IgD-negative memory B cell (primary cell): ENCODE measurements around the gene CCDC141. TPM values are rescaled to one million over a fixed set of nuclear protein-coding genes. Genes with fewer than 3 reads are reported as not detected.
"Not testable (repeated sequence)": the region's sequence is repeated elsewhere in the genome, so short reads cannot be mapped to it uniquely, and the experiment has no call there.

Experiments used
- H3K27ac Mint-ChIP-seq, 3 donors: one replicate each; pipeline ENCODE4 v1.8.0; 2020 to 2022; ENCODE audit warnings: mild to moderate bottlenecking in 3 of 3, mixed read lengths in 3 of 3, moderate library complexity in 1 of 3
- H3K27me3 Mint-ChIP-seq: one replicate; pipeline ENCODE4 v1.8.0; 2021; ENCODE audit warnings: mixed read lengths
- H3K36me3 Mint-ChIP-seq: one replicate; pipeline ENCODE4 v1.8.0; 2020; ENCODE audit warnings: mild to moderate bottlenecking, mixed read lengths
- H3K4me1 Mint-ChIP-seq, 3 donors: one replicate each; pipeline ENCODE4 v1.8.0; 2020 to 2022; ENCODE audit warnings: mixed read lengths in 3 of 3, mild to moderate bottlenecking in 1 of 3
- H3K4me3 Mint-ChIP-seq, 4 donors: one replicate each; pipeline ENCODE4 v1.8.0; 2020 to 2022; ENCODE audit warnings: mild to moderate bottlenecking in 4 of 4, mixed read lengths in 4 of 4, moderate library complexity in 3 of 4
- H3K9me3 Mint-ChIP-seq, 3 donors: one replicate each; pipeline ENCODE4 v1.8.0; 2020 to 2021; ENCODE audit warnings: mixed read lengths in 3 of 3, mild to moderate bottlenecking in 1 of 3
- polyA plus RNA-seq: library from polyadenylated mRNA; unstranded; fragments of 300-500 nt; fragmentation: Illumina TruSeq; gene quantifications from one replicate; pipeline ENCODE4 v1.2.3, GENCODE V29; 2021

CCDC141 gene, protein sequence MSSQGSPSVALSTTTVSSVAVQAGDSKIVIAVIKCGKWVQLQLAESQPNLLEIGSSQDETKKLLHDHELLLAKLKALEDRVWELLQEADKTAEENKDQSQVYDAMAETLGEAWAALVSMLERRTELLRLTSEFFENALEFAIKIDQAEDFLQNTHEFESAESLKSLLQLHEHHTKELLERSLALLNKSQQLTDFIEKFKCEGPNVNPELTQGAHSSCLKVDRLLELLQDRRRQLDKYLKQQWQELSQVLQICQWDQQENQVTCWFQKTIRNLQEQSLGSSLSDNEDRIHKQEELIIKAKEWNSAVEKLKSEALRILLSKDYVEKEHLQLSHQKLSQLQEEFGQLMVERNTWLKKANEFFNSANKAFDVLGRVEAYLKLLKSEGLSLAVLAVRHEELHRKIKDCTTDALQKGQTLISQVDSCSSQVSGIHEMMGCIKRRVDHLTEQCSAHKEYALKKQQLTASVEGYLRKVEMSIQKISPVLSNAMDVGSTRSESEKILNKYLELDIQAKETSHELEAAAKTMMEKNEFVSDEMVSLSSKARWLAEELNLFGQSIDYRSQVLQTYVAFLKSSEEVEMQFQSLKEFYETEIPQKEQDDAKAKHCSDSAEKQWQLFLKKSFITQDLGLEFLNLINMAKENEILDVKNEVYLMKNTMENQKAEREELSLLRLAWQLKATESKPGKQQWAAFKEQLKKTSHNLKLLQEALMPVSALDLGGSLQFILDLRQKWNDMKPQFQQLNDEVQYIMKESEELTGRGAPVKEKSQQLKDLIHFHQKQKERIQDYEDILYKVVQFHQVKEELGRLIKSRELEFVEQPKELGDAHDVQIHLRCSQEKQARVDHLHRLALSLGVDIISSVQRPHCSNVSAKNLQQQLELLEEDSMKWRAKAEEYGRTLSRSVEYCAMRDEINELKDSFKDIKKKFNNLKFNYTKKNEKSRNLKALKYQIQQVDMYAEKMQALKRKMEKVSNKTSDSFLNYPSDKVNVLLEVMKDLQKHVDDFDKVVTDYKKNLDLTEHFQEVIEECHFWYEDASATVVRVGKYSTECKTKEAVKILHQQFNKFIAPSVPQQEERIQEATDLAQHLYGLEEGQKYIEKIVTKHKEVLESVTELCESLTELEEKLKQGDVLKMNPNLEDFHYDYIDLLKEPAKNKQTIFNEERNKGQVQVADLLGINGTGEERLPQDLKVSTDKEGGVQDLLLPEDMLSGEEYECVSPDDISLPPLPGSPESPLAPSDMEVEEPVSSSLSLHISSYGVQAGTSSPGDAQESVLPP (N-terminal part only)
- 15.4 TPM for polyA plus RNA-seq

DNA sequence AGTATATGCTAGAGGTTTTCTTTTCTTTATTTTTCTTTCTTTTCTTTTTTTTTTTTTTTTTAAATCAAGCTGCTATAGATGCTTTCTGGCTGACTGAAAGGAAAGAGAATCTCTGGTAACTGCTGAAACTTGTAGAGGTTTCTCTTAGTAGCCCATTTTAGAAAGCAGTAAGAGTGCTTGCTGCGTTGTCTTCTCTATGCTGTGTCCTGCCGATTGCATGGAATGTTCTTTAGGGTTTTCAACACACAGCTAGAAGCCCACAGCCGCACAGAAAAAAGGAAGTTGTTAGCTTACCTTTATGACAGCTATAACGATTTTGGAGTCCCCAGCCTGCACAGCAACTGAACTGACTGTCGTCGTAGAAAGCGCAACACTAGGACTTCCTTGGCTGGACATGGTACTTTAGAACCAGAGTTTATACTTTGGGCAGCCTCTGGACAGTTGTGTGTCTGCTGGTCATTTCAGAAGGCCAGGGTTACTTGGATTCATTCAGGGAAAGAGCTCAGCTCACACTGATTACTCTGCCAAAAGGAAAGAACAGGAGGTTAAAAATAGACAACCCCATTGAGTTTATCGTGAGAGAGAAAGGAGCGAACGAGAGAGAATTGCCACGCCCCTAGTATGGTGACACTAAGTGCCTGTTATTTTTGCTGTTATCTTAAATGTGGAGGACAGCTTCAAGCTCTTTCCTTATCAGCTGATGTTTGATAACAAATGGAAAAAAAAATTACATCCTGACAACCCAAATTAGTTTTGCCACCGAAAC, at the start of gene CCDC141:
TSS of gene CCDC141 (minus strand) at position 592 of the 766 bp plus-strand sequence. CDS start at position 396, 196 bp downstream.
- Mint-ChIP-seq H3K36me3 (peaks cover 4% of the 10 kb centered on the region), H3K27ac (peak within 1 kb of the TSS; percentile 84 to 89 (median 86)), H3K4me3 (peak within 1 kb of the TSS; percentile 89 to 97 (median 96)), H3K27me3 (no peaks in the 10 kb centered on the region), H3K9me3 (no peaks in the 10 kb centered on the region), H3K4me1 (peaks cover 34 to 42% (median 38%) of the 10 kb centered on the region in 3 donors)

DNA sequence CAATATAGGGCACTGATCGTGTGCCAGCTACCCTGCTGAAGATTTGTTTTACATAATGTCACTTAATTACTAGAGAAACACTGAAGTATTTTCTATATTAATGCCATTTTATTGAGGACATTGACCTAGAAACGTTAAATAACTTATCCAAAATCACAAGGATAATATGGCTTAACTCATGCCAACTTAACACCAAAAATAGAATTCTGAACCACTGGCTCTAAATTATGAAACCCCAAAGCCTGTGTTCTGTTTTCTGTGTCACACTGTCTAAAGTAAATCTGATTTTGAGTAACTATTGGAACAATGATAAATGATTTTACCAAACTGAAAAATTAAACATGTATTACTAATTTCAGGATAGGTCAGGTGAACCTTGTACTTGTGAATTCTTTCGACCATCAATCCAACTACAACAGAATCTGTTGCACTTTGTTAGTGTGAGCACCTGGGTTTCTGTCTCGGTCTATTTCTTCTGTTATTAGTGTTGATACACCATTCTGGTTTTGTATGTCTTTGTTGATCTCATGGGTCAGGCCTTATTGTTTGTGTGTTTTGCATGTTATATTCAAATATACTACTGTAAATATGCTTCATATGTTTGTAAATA, 48.2 kb upstream of the CCDC141 start:
- peaks cover 31 to 50% (median 46%) of the 10 kb centered on the region in 3 donors for H3K4me1 Mint-ChIP-seq
- peak overlapping the region in 1 of 3 donors; percentile 75 for H3K27ac Mint-ChIP-seq
- no peak overlapping the region for H3K4me3 Mint-ChIP-seq
- H3K9me3 Mint-ChIP-seq = peaks cover 0 to 5% (median 3%) of the 10 kb centered on the region in 3 donors
- H3K36me3 Mint-ChIP-seq = no peaks in the 10 kb centered on the region
- no peaks in the 10 kb centered on the region for H3K27me3 Mint-ChIP-seq

DNA sequence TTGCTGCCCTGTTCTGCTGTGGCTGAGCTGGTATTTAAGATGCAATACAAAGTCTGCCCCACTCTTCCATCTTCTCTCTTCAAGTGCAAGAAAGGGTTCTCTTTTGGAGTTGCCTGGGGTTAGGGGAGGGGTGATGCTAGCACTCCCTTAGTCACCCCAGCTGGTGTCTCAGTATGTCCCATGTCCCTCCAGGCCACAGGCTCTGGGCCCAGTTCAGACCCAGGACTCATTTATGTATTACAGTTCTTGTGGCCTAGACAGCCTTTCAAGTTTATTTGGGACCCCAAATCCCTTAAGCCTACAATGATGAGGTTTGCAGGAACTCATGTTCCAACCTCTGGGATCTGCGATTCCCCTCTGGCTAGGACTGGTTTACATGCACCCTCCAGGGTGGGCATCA, 47.2 kb upstream of the CCDC141 start:
- Mint-ChIP-seq H3K4me1 (peaks cover 33 to 57% (median 46%) of the 10 kb centered on the region in 3 donors), H3K27ac (peak overlapping the region in 1 of 3 donors; percentile 45), H3K4me3 (peak overlapping the region in 2 of 4 donors; percentile 54 to 74), H3K36me3 (no peaks in the 10 kb centered on the region), H3K9me3 (peaks cover 0 to 5% (median 3%) of the 10 kb centered on the region in 3 donors), H3K27me3 (no peaks in the 10 kb centered on the region)

DNA sequence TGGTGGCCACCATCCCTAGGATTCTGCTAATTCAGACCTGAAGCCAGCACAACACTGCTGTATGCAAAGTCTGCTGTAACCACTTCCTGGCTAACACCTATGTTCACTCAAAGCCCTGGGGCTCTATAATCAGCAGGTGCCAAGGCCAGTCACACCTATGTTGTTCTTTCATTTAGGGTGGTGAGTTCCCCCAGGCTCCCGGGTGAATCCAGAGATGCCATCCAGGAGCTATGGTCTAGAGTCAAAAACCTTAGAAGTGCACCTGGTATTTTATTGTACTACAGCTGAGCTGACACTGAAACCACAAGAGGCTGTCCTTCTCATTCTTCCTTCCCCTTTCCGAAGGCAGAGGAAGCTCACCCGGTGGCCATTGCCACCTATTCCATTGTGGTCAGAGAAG, 46.2 kb upstream of the CCDC141 start:
- no peaks in the 10 kb centered on the region for H3K36me3 Mint-ChIP-seq
- H3K4me1 Mint-ChIP-seq = peaks cover 33 to 57% (median 46%) of the 10 kb centered on the region in 3 donors
- H3K27me3 Mint-ChIP-seq = no peaks in the 10 kb centered on the region
- H3K9me3 Mint-ChIP-seq = peaks cover 0 to 5% (median 3%) of the 10 kb centered on the region in 3 donors
- peak overlapping the region in 2 of 3 donors; percentile 61 to 92 for H3K27ac Mint-ChIP-seq
- peak overlapping the region; percentile 13 to 83 (median 72) for H3K4me3 Mint-ChIP-seq

DNA sequence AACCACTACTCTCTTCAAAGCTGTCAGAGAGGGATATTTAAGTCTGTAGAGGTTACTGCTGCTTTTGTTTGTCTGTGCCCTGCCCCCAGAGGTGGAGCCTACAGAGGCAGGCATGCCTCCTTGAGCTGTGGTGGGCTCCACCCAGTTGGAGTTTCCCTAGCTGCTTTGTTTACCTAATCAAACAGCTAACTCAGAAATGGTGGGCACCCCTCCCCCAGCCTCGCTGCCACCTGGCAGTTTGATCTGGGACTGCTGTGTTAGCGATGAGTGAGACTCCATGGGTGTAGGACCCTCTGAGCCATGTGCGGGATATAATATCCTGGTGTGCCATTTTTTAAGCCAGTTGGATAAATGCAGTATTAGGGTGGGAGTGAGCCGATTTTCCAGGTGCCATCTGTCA, 43.0 kb upstream of the CCDC141 start:
- peak overlapping the region in 1 of 3 donors; percentile 28 for H3K27ac Mint-ChIP-seq
- H3K9me3 Mint-ChIP-seq, H3K27me3 Mint-ChIP-seq, H3K36me3 Mint-ChIP-seq: not testable (repeated sequence)
- peak overlapping the region in 2 of 4 donors; percentile 39 to 77 for H3K4me3 Mint-ChIP-seq
- H3K4me1 Mint-ChIP-seq = peaks cover 29 to 48% (median 45%) of the 10 kb centered on the region in 3 donors

DNA sequence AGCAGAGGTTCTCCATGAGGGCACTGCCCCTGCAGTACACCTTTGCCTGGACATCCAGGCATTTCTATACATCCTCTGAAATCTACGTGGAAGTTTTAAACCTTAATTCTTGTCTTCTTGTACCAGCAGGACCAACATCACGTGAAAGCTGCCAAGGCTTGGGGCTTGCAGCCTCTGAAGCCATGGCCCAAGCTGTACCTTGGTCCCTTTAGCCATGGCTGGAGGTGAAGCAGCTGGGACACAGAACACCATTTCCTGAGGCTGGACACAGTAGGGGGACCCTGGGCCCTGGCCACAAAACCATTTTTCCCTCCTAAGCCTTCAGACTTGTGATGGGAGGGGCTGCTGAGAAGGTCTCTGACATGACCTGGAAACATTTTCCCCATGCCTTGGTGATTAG, 32.8 kb upstream of the CCDC141 start:
- H3K27me3 Mint-ChIP-seq = no peaks in the 10 kb centered on the region
- H3K9me3 Mint-ChIP-seq = peaks cover 3 to 7% (median 4%) of the 10 kb centered on the region in 3 donors
- no peak overlapping the region for H3K27ac Mint-ChIP-seq
- H3K4me1 Mint-ChIP-seq = peaks cover 4 to 8% (median 5%) of the 10 kb centered on the region in 3 donors
- peaks cover 2% of the 10 kb centered on the region for H3K36me3 Mint-ChIP-seq
- no peak overlapping the region for H3K4me3 Mint-ChIP-seq

DNA sequence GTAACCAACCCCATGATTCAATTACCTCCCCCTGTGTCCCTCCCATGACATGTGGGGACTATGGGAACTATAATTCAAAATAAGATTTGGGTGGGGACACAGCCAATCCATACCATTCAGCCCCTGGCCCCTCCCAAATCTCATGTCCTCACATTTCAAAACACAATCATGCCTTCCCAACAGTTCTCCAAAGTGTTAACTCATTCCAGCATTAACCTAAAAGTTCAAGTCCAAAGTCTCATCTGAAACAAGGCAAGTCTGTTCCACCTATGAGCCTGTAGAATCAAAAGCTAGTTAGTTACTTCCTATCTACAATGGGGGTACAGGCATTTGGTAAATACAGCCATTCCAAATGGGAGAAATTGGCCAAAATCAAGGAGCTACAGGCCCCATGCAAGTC, 32.0 kb upstream of the CCDC141 start:
- Mint-ChIP-seq H3K27ac (no peak overlapping the region), H3K9me3 (peaks cover 5 to 12% (median 8%) of the 10 kb centered on the region in 3 donors), H3K4me1 (peaks cover 4 to 8% (median 5%) of the 10 kb centered on the region in 3 donors), H3K36me3 (peaks cover 2% of the 10 kb centered on the region), H3K4me3 (no peak overlapping the region), H3K27me3 (no peaks in the 10 kb centered on the region)

DNA sequence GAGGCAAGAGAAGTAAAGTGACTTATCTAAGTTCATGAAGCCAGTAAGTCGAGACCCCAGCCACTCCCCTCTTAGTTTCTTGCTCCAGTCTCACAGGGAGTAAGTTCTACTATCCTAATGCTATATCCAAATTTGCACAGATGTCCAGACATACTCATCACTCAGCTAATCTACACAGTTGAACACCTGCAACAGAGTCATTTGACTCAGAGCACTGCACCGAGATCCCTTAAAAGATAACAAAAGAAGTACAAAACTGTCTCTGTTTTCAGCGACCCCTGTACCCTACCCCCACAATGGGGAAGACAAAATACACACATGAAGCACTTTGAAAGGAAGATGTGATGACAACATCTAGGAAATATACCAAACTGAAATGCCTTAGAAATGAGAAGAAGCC, 22.6 kb upstream of the CCDC141 start:
- Mint-ChIP-seq H3K36me3 (no peaks in the 10 kb centered on the region), H3K9me3 (peaks cover 5 to 16% (median 6%) of the 10 kb centered on the region in 3 donors), H3K27me3 (no peaks in the 10 kb centered on the region), H3K4me3 (no peak overlapping the region), H3K4me1 (peaks cover 0 to 2% (median 0%) of the 10 kb centered on the region in 3 donors), H3K27ac (no peak overlapping the region)

DNA sequence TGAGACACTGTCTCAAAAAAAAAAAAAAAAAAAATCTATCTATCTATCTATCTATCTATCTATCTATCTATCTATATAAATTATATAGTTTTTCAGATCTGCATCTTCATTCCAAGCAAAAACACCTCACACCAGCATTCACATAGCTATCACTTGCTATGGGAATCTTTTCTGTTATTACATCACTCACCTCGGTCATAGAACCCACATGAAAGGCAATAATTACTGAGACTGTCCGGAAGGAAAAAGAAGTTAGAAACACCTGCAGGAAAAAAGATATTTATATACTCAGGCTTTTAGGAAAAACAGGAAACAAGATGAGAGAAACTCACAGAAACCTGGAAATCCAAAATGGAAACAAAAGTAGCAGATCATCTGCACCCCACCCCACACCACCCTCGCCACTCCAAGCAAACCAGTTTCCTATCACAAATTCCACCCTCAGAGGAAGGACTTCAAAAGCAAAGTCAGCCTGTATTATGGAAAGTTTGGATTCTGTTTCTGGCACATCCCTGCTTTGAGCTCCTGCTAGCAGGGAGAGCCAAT, 21.9 kb upstream of the CCDC141 start:
- Mint-ChIP-seq H3K36me3 (no peaks in the 10 kb centered on the region), H3K4me1 (peaks cover 0 to 2% (median 0%) of the 10 kb centered on the region in 3 donors), H3K27ac (no peak overlapping the region), H3K4me3 (no peak overlapping the region), H3K9me3 (peaks cover 2 to 10% (median 4%) of the 10 kb centered on the region in 3 donors), H3K27me3 (no peaks in the 10 kb centered on the region)

DNA sequence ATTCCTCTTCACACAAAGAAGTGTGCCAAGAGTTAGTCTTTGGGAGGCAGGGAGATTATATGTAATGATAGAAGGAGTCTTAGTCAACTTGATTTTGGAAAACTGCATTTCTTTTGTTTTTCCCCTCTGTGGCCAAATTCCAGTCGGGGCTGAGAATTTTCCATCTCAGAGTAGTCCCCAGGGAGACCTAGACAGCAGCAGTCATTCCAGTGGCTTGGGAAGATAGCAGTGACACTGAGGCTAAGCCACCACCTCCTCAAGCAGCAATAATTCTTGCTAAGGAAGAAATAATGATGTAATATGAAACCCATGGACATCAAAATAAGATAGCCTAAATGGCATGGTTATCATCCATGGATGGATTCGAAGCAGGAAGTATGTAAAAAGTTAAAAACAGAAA, 21.0 kb upstream of the CCDC141 start:
- Mint-ChIP-seq H3K27me3 (no peaks in the 10 kb centered on the region), H3K36me3 (no peaks in the 10 kb centered on the region), H3K4me1 (peaks cover 0 to 2% (median 0%) of the 10 kb centered on the region in 3 donors), H3K9me3 (peaks cover 0 to 10% (median 4%) of the 10 kb centered on the region in 3 donors), H3K27ac (no peak overlapping the region), H3K4me3 (no peak overlapping the region)

DNA sequence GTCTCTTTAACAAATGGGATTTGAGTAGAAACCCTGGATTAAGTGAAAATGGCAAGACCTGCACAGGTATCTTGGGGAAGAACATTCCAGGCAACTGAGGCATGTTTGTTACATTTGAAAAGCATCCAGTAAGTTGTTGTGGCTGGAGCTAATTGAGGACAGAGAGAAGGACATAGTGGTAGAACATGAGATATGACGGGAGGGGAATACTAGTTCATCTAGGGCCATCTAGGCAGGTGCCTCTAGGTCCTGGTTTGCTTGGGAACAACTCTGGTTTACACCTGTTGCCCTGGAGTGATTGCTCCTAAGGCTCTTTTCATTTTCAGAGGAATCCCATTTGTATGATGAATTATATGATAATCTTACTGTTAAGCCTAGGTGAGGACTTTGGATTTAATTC, 19.7 kb upstream of the CCDC141 start:
- peak overlapping the region in 1 of 3 donors; percentile 80 for H3K27ac Mint-ChIP-seq
- H3K4me3 Mint-ChIP-seq = no peak overlapping the region
- peaks cover 2 to 10% (median 4%) of the 10 kb centered on the region in 3 donors for H3K9me3 Mint-ChIP-seq
- no peaks in the 10 kb centered on the region for H3K27me3 Mint-ChIP-seq
- no peaks in the 10 kb centered on the region for H3K36me3 Mint-ChIP-seq
- peaks cover 0 to 2% (median 0%) of the 10 kb centered on the region in 3 donors for H3K4me1 Mint-ChIP-seq

DNA sequence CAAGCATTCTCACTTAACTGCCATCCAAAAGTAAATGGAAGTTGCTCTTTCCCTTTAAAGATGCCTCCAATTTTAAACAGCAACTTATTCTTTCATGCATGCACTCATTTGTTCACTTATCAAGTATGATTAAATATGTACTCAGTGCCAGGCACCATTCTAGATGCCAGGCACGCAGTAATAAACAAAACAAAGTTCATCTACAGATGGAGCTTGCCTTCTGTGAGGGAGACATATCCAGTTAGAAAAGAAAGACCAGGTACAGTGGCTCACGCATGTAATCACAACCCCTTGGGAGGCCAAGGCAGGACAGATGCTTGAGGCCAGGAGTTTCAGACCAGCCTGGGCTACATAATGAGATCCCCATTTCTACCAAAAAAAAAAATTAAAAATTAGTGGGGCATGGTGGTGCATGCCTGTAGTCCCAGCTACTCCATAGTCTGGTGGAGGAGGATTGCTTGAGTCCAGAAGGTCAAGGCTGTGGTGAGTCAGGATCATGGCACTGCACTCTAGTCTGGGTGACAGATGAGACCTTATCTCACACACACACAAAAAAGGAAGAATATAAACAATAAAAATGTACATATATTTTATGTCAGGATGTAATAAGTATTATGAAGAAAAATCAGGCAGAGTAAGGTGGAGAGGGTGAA, 19.2 kb upstream of the CCDC141 start:
- Mint-ChIP-seq H3K36me3 (no peaks in the 10 kb centered on the region), H3K27ac (no peak overlapping the region), H3K27me3 (no peaks in the 10 kb centered on the region), H3K4me1 (peaks cover 0 to 2% (median 0%) of the 10 kb centered on the region in 3 donors), H3K4me3 (no peak overlapping the region), H3K9me3 (peaks cover 2 to 10% (median 2%) of the 10 kb centered on the region in 3 donors)
